Adrenal gland (tissue), 5 donors: ENCODE results near the gene TULP3.

Source experiments
- POLR2A ChIP-seq, 2 donors: fragments of 450-650 bp; IDR thresholded peaks; one replicate each; pipeline ENCODE4 v1.6.1; 2017; ENCODE audit warnings: antibody characterized with exemption in 2 of 2, mild to moderate bottlenecking in 2 of 2, moderate library complexity in 1 of 2
- TF ChIP-seq, protein P1 (sequence below), 6 experiments: fragments of 450-650 bp in 4 of 6; fragments of 200-600 bp in 2 of 6; sonication (generic) in 1 of 6; IDR thresholded peaks; 1 replicate in 5 of 6; 2 replicates in 1 of 6; pipeline versions ENCODE4 v1.5.1 to v1.8.0; 2016 to 2021; ENCODE audit warnings: antibody characterized with exemption in 6 of 6, mild to moderate bottlenecking in 2 of 6, moderate library complexity in 1 of 6
- donor health status: DM: no; HTN: no; CAD: no.

- TF ChIP-seq POLR2A (IDR thresholded peaks at IDR 0.05), result no peak
- TF ChIP-seq, protein P1, sequence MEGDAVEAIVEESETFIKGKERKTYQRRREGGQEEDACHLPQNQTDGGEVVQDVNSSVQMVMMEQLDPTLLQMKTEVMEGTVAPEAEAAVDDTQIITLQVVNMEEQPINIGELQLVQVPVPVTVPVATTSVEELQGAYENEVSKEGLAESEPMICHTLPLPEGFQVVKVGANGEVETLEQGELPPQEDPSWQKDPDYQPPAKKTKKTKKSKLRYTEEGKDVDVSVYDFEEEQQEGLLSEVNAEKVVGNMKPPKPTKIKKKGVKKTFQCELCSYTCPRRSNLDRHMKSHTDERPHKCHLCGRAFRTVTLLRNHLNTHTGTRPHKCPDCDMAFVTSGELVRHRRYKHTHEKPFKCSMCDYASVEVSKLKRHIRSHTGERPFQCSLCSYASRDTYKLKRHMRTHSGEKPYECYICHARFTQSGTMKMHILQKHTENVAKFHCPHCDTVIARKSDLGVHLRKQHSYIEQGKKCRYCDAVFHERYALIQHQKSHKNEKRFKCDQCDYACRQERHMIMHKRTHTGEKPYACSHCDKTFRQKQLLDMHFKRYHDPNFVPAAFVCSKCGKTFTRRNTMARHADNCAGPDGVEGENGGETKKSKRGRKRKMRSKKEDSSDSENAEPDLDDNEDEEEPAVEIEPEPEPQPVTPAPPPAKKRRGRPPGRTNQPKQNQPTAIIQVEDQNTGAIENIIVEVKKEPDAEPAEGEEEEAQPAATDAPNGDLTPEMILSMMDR (IDR thresholded peaks at IDR 0.05), result no peak
These were observed 38.8 kb upstream of the TULP3 start for GRCh38 chr12:2851931-2852330.
